Panc1 (cell line): Measurements from ENCODE around the gene NMRK2. TPM values are rescaled to one million over a fixed set of nuclear protein-coding genes. Genes with fewer than 3 reads are reported as not detected.

ENCODE experiments used
- ATAC-seq: fragments of 200-7000 bp; cut with Tn5 transposase; 2 replicates; pipeline ENCODE4 v1.9.1; 2020; ENCODE audit warnings: mild to moderate bottlenecking, moderate library complexity
- BruUV-seq: library from RNA; stranded (reverse); fragments of 400-500 nt; replicated peaks from 2 replicates; lab custom pipeline; 2021; lab: Mats Ljungman, UMichigan
- CTCF ChIA-PET: fragments of 300-600 bp; sonication (Branson Sonifier 250); formaldehyde crosslinking; loops from one replicate; lab custom pipeline; 2022; ENCODE audit warnings: antibody characterized with exemption; lab: Charles Lee
- POLR2A ChIA-PET: fragments of 300-600 bp; sonication (Branson Sonifier 250); formaldehyde crosslinking; loops from one replicate; lab custom pipeline; 2022; ENCODE audit warnings: antibody characterized with exemption; lab: Charles Lee
- DNase-seq: peaks from one replicate; pipeline ENCODE4 v3.0.0-alpha.2; 2010; ENCODE audit warnings: low read depth, low spot score
- H3K27ac ChIP-seq: 2 replicates; pipeline ENCODE4 v1.5.1; 2011; ENCODE audit warnings: mild to moderate bottlenecking, low read length, inconsistent platforms
- H3K27me3 ChIP-seq: fragments of 200-500 bp; sonication (Bioruptor generic); 2 replicates; pipeline ENCODE4 v1.6.0; 2014; ENCODE audit warnings: low read length, inconsistent platforms; ENCODE audit not compliant: control insufficient read depth, insufficient read depth
- H3K36me3 ChIP-seq: fragments of 200-500 bp; sonication (Bioruptor generic); 2 replicates; pipeline ENCODE4 v1.5.1; 2014; ENCODE audit warnings: inconsistent platforms, mild to moderate bottlenecking, low read length, moderate library complexity; ENCODE audit not compliant: control insufficient read depth, insufficient read depth
- H3K4me1 ChIP-seq: 2 replicates; pipeline ENCODE4 v1.5.1; 2011; ENCODE audit warnings: inconsistent platforms, mild to moderate bottlenecking, low read length, moderate library complexity; ENCODE audit not compliant: control insufficient read depth, insufficient read depth
- H3K4me3 ChIP-seq, 2 experiments: 2 replicates each; pipeline ENCODE4 v1.5.1; 2011 to 2012; ENCODE audit warnings: low read depth in 2 of 2, low read length in 2 of 2, mild to moderate bottlenecking in 2 of 2, inconsistent platforms in 1 of 2, moderate library complexity in 1 of 2
- H3K9me3 ChIP-seq: fragments of 200-500 bp; sonication (Bioruptor generic); 2 replicates; pipeline ENCODE4 v1.5.1; 2014; ENCODE audit warnings: low read depth, mild to moderate bottlenecking, inconsistent platforms, low read length, moderate library complexity; ENCODE audit not compliant: control insufficient read depth, insufficient read depth
- CTCF ChIP-seq: fragments of 450-650 bp; IDR thresholded peaks from 2 replicates; pipeline ENCODE4 v1.5.1; 2017; ENCODE audit warnings: mild to moderate bottlenecking
- POLR2AphosphoS5 ChIP-seq: IDR thresholded peaks from 2 replicates; pipeline ENCODE4 v1.6.1; 2012; ENCODE audit warnings: mild to moderate bottlenecking, low read depth, low read length, moderate library complexity
- SIN3A ChIP-seq: IDR thresholded peaks from 2 replicates; pipeline ENCODE4 v1.6.1; 2012; ENCODE audit warnings: low read depth, mild to moderate bottlenecking, low read length, moderate library complexity, borderline replicate concordance; ENCODE audit not compliant: insufficient read depth
- TCF7L2 ChIP-seq: IDR thresholded peaks from 2 replicates; pipeline ENCODE4 v1.6.1; 2011; ENCODE audit warnings: mild to moderate bottlenecking, low read depth, low read length, inconsistent platforms
- in situ Hi-C: cut with HindIII; loops from 2 replicates; pipeline ENCODE4 v1.10.0; 2016; ENCODE audit warnings: low sequenced_read_pairs, low pct_unique_long_range_greater_than_20kb
- intact Hi-C: fragments of 100-400 bp; cut with micrococcal nuclease; formaldehyde crosslinking; loops from one replicate; pipeline ENCODE4 v1.10.0; 2022; ENCODE audit not compliant: unreplicated experiment
- total RNA-seq: library from RNA; stranded (reverse); gene quantifications from one replicate; pipeline ENCODE4 v1.2.1, GENCODE V29; 2021; ENCODE audit not compliant: unreplicated experiment
- TF ChIP-seq, protein P1 (sequence below), 2 experiments: IDR thresholded peaks; 2 replicates each; pipeline ENCODE4 v1.6.1; 2011 to 2012; ENCODE audit warnings: low read depth in 2 of 2, control low read depth in 1 of 2, low read length in 1 of 2, mild to moderate bottlenecking in 1 of 2, moderate library complexity in 1 of 2; ENCODE audit not compliant: insufficient read depth in 1 of 2

NMRK2 gene
- total RNA-seq, 1 experiment from 2014 or later: 0.21 TPM

GRCh38 chr19:3959766-3960131 is 26.9 kb downstream of the NMRK2 start:
- ATAC-seq (no peak), DNase-seq (no peak)
- intact Hi-C loops (no loop called here), in situ Hi-C loops (no loop called here)
- H3K27ac ChIP-seq: no peak overlapping the region
- no peaks in the 10 kb centered on the region for H3K27me3 ChIP-seq
- no peaks in the 10 kb centered on the region for H3K9me3 ChIP-seq
- no peaks in the 10 kb centered on the region for H3K4me1 ChIP-seq
- BruUV-seq: no TSS peak
- TF ChIP-seq CTCF (no peak), TCF7L2 (no peak), POLR2AphosphoS5 (no peak), SIN3A (no peak)
- TF ChIP-seq, protein P1, sequence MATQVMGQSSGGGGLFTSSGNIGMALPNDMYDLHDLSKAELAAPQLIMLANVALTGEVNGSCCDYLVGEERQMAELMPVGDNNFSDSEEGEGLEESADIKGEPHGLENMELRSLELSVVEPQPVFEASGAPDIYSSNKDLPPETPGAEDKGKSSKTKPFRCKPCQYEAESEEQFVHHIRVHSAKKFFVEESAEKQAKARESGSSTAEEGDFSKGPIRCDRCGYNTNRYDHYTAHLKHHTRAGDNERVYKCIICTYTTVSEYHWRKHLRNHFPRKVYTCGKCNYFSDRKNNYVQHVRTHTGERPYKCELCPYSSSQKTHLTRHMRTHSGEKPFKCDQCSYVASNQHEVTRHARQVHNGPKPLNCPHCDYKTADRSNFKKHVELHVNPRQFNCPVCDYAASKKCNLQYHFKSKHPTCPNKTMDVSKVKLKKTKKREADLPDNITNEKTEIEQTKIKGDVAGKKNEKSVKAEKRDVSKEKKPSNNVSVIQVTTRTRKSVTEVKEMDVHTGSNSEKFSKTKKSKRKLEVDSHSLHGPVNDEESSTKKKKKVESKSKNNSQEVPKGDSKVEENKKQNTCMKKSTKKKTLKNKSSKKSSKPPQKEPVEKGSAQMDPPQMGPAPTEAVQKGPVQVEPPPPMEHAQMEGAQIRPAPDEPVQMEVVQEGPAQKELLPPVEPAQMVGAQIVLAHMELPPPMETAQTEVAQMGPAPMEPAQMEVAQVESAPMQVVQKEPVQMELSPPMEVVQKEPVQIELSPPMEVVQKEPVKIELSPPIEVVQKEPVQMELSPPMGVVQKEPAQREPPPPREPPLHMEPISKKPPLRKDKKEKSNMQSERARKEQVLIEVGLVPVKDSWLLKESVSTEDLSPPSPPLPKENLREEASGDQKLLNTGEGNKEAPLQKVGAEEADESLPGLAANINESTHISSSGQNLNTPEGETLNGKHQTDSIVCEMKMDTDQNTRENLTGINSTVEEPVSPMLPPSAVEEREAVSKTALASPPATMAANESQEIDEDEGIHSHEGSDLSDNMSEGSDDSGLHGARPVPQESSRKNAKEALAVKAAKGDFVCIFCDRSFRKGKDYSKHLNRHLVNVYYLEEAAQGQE (IDR thresholded peaks at IDR 0.05; ENCODE audit: insufficient read depth in 1 of 2, low read depth in 2 of 2, low read length in 1 of 2): no peak
- POLR2A ChIA-PET: no interaction called here
- no peak overlapping the region for H3K4me3 ChIP-seq
- CTCF ChIA-PET: no interaction called here
- peaks cover 3% of the 10 kb centered on the region for H3K36me3 ChIP-seq

GRCh38 chr19:3961007-3961406 is 28.1 kb downstream of the NMRK2 start:
- intact Hi-C loops (no loop called here), in situ Hi-C loops (no loop called here)
- TF ChIP-seq, protein P1 (IDR thresholded peaks at IDR 0.05; ENCODE audit: insufficient read depth in 1 of 2, low read depth in 2 of 2, low read length in 1 of 2): no peak
- TF ChIP-seq CTCF: no peak
- TF ChIP-seq POLR2AphosphoS5: no peak
- no peak for TF ChIP-seq SIN3A
- no peak for TF ChIP-seq TCF7L2
- H3K27ac ChIP-seq: no peak overlapping the region
- no peak overlapping the region for H3K4me3 ChIP-seq
- ATAC-seq (no peak), DNase-seq (no peak)
- ChIA-PET POLR2A (no interaction called here), CTCF (no interaction called here)
- H3K4me1 ChIP-seq: no peaks in the 10 kb centered on the region
- H3K9me3 ChIP-seq: no peaks in the 10 kb centered on the region
- H3K27me3 ChIP-seq: no peaks in the 10 kb centered on the region
- BruUV-seq: no TSS peak
- peaks cover 3% of the 10 kb centered on the region for H3K36me3 ChIP-seq
